ENCODE measurements around the gene LILRB5.

- TF ChIP-seq CTCF (IDR thresholded peaks at IDR 0.05) = no peak
- TF ChIP-seq POLR2AphosphoS5 (IDR thresholded peaks at IDR 0.05) = no peak
Observed at GRCh38 chr19:54218960-54219661, 38.0 kb downstream of the LILRB5 start.

Measured in gastroesophageal sphincter (tissue), 3 donors.